Stimulated activated CD4-positive, alpha-beta T cell treated with anti-CD3 and anti-CD28 coated beads, Interleukin-12 subunit alpha, Interleukin-12 subunit beta, amount 100 ng/mL, for 24 hours (primary cell): ENCODE data around the gene HIF1A.
"Not testable (repeated sequence)": the region's sequence is repeated elsewhere in the genome, so short reads cannot be mapped to it uniquely, and the experiment has no call there.

ENCODE experiments used
- DNase-seq, 2 experiments: peaks; one replicate each; pipeline ENCODE4 v3.0.0-alpha.2; 2020; ENCODE audit warnings: low read depth in 2 of 2

The HIF1A gene

GRCh38 chr14:61708693-61709092 is 13.4 kb downstream of the HIF1A start:
- DNase-seq: not testable (repeated sequence)

DNA sequence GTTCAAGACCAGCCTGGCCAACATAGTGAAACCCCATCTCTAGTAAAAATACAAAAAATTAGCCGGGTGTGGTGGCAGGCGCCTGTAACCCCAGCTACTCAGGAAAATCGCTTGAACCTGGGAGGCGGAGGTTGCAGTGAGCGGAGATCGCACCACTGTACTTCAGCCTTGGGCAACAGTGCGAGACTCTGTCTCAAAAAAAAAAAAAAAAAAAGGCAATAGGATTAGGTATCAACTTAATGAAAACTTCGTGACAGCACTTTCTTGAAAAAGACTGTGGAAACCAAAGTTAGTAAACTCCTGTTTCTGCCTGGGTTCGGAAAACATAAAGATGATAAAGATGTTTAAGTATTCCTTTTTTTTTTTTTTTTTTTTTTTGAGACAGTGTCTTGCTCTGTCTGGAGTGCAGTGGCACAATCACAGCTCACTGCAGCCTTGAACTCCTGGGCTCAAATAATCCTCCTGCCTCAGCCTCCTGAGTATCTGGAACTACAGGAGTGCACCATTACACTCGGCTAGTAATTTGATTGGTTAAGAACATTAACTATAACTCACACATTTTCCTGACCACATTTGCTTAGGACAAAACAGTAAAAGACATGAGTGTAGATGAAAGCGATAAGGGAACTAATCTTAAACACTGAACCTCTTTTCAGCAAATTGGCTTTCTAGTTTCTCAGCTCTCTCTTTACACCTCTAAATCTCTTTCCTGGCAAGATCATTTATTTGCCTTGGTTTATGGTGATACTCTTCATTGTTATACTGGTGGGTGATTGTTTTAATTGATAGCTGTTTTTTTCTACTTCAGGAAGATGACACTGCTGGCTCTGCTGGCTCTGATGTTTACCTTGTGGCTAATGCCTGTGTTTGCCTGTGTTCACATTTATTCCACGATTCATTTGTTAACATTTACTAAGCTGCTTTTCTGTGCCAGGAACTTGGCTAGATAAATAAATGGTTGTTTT is 15.8 kb downstream of the HIF1A start:
- no peak for DNase-seq

GRCh38 chr14:61712137-61712536 is 16.8 kb downstream of the HIF1A start:
- no peak for DNase-seq

- no peak for DNase-seq
These were observed 18.6 kb downstream of the HIF1A start for GRCh38 chr14:61713724-61714437.

- DNase-seq: no peak
These were observed 21.6 kb downstream of the HIF1A start for GRCh38 chr14:61716956-61717355.

GRCh38 chr14:61718039-61718438 is 22.7 kb downstream of the HIF1A start:
- DNase-seq: no peak

DNA sequence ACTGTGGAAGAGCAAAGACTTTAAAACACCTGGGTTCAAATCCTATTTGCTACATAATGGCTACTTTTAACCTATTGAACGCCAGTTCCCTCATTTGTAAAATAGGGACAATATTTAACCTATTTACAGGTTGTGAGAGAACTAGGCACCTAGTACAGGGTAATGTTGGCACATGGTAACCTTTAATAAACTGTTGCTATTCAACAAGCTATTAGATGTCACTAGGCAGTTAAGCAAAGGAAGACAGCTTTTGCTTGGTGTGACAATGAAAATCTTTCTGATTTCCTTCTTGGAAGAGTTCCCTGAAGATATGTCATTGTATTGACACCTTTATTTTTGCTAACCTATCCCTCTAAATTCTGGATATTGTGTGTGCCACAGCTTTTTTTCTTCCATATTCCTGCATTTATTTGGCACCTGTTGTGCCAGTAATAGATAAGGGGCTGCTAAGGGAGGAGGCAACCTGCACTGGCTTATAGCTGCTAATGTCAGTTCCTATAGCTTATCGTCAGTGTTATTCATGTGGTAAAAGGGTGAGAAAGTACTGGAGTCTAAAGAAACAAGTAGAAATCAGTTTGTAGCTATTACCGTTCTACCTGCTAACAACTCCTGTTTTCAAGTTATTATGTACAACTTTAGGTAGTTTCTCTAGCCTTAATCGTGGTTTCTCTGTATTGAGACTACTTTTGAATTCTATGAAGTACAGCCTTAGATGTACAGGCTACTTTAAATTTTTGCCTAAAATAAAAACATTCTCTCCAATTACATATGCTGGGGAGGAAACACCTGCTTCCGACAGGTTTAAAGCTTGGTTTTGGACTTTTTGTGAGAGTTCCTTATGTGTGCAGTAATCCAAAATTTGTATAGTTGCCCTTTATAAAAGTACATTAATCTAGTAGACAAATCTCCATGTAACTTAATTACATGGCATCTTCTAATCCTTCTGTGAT is 24.3 kb downstream of the HIF1A start:
- DNase-seq: no peak

- no peak for DNase-seq
These were observed 25.0 kb downstream of the HIF1A start for GRCh38 chr14:61720294-61720661.

DNA sequence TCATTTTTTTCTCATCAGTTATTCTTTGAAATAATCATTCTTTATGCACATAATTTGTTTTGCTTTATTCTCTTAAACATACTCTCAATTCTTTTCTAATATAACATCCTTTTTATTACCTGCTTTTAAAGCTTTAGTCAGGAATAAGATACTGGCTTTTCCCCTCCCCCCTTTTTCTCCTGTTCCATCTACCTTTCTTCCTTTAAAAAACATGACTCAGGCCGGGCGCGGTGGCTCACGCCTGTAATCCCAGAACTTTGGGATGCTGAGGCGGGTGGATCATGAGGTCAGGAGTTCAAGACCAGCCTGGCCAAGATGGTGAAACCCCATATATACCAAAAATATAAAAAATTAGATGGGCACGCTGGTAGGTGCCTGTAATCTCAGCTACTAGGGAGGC is 25.4 kb downstream of the HIF1A start:
- no peak for DNase-seq

DNA sequence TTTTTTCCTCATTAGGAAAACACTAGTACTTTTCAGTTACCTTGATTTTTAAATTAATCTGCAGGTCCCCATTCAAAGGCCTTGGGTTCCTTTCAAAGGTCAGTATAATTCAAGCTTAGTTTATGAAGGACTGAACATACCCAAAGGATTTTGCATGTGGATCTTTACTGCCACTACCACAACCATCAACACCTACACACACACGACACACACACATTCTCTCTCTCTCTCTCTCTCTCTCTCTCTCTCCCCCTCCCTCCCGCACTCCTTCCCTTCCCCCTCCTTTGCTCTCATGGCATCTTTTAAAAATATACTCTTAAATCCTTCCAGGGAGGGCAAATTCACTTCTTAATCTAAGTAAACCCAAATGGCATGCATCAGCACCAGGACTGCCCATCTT is 28.8 kb downstream of the HIF1A start:
- no peak for DNase-seq

DNA sequence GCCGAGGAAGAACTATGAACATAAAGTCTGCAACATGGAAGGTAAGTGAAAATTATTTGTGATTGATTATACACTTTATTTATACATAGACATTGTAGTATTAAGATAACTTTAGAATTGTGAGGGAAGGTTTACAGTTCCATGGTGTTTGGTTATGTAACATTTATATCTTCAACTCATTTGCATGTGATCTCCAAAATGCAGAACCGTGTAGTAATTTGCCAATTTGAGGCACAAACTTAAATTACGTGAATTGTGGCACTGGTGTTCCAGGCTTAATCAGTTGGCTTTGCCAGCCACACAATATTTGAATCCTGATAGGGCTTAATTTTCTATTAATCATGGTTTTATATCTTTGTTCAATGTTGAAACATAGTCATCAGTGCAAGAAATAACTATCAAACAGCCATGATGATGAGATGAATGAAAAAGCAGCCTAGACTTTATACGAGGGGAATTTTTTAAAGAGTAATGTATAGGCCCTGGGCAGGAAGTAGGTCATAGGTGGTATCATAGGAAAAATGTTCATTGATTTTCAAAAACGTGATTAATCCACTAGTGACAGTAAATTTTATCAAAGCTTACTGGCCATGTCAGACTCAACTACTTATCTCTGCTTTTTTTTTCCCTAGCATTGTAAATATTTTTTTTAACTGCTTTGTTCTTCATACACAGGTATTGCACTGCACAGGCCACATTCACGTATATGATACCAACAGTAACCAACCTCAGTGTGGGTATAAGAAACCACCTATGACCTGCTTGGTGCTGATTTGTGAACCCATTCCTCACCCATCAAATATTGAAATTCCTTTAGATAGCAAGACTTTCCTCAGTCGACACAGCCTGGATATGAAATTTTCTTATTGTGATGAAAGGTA is 31.7 kb downstream of the HIF1A start:
- no peak for DNase-seq

DNA sequence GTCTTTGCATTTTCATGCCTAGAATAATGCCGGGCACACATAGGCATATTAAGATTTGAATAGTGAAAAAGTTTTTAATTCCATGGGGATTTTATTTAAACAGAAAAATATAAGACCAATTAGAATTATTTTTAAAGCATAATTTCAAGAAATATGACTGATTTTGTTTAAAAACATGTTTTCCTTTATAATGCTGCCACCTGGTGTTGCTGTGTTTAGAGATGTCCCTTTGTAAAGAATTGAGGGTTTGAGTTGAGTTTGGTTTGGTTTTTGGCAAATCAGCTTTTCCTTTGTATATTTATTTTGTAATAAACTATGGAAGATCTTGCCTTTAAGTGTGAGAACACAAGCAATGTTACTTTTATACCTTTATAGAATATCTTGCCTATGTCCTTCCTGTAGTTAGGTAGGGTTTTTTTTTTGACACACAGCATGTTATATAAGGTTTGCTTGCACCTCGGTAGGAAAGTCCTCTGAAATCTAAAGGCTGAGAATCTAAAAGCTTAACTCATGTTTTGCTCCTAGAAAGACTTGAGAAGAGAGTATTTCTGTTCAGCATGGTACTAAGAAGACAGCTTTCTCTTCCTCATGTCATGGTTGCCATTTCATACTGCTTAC is 35.6 kb downstream of the HIF1A start:
- no peak for DNase-seq

GRCh38 chr14:61733972-61734371 is 38.7 kb downstream of the HIF1A start:
- no peak for DNase-seq

DNA sequence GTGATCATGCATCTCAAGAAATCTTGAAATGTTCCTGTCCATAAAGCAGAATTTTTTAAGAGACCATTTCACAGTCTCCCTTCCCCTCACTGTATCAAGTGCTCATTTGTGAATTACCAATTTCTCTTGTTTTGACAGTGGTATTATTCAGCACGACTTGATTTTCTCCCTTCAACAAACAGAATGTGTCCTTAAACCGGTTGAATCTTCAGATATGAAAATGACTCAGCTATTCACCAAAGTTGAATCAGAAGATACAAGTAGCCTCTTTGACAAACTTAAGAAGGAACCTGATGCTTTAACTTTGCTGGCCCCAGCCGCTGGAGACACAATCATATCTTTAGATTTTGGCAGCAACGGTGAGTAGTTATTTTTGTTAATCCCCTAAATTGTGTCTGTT is 41.4 kb downstream of the HIF1A start:
- DNase-seq: no peak

- DNase-seq: no peak
These were observed 42.6 kb downstream of the HIF1A start for GRCh38 chr14:61737915-61738314.

DNA sequence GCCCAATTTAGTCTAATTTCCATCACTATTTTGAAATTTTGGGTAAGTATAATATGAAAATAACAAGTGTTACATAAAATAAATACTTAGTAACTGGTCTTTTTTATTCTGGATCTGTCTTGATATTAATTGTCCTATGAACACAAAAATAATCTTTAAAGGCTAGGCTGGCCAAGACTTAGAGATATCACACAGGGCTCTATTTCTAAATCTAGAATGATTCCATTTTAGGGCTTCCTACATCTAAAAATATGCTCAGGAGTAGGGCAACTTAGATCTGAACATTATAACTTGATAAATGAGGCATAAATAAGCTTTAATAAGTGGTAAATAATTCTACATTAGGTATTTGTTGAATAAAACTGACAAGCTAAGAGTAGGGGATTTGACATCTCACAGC is 43.8 kb downstream of the HIF1A start:
- DNase-seq: no peak

- no peak for DNase-seq
These were observed 47.1 kb downstream of the HIF1A start for GRCh38 chr14:61742371-61742770.

- no peak for DNase-seq
These were observed 48.9 kb downstream of the HIF1A start for GRCh38 chr14:61744238-61744637.

GRCh38 chr14:61746346-61746745 is 51.0 kb downstream of the HIF1A start:
- DNase-seq: not testable (repeated sequence)

- no peak for DNase-seq
These were observed 51.6 kb downstream of the HIF1A start for GRCh38 chr14:61746881-61747280.
